HPDE6-E6E7 (cell line): ENCODE measurements around the gene CCNY.

Experiments used
- DNase-seq: peaks from one replicate; pipeline ENCODE4 v3.0.0; 2011; ENCODE audit warnings: missing footprints; ENCODE audit errors: extremely low spot score

Gene CCNY

GRCh38 chr10:35579726-35580422, 243.6 kb downstream of the CCNY start:
- no peak for DNase-seq

- no peak for DNase-seq
These were observed 244.1 kb downstream of the CCNY start for GRCh38 chr10:35580423-35580770.

- DNase-seq, result no peak
These were observed 245.3 kb downstream of the CCNY start for GRCh38 chr10:35581655-35582054.

GRCh38 chr10:35584946-35585345, 248.6 kb downstream of the CCNY start:
- DNase-seq, result no peak

GRCh38 chr10:35585356-35585755, 249.0 kb downstream of the CCNY start:
- no peak for DNase-seq

GRCh38 chr10:35585903-35586535, 249.7 kb downstream of the CCNY start:
- DNase-seq, result no peak

GRCh38 chr10:35588836-35589235, 252.5 kb downstream of the CCNY start:
- DNase-seq, result no peak

GRCh38 chr10:35592441-35592840, 256.1 kb downstream of the CCNY start:
- no peak for DNase-seq

GRCh38 chr10:35594115-35595079, 258.1 kb downstream of the CCNY start:
- DNase-seq, result no peak

GRCh38 chr10:35595106-35595505, 258.8 kb downstream of the CCNY start:
- DNase-seq, result no peak

- DNase-seq, result no peak
These were observed 262.1 kb downstream of the CCNY start for GRCh38 chr10:35598379-35598778.

- no peak for DNase-seq
These were observed 263.9 kb downstream of the CCNY start for GRCh38 chr10:35600193-35600592.

- DNase-seq, result no peak
These were observed 268.9 kb downstream of the CCNY start, which contains the start of gene GJD4 for GRCh38 chr10:35605191-35605590. Gene GJD4, plus strand, starts transcription at chr10:35605341. Its CDS starts 227 bp downstream, at chr10:35605568.

- DNase-seq, result no peak
These were observed 270.1 kb downstream of the CCNY start for GRCh38 chr10:35606430-35606829.

- DNase-seq, result no peak
These were observed 271.4 kb downstream of the CCNY start for GRCh38 chr10:35607475-35608327.

GRCh38 chr10:35608328-35608672, 272.0 kb downstream of the CCNY start:
- no peak for DNase-seq

- no peak for DNase-seq
These were observed 275.4 kb downstream of the CCNY start for GRCh38 chr10:35611750-35612149.

- DNase-seq, result no peak
These were observed 276.2 kb downstream of the CCNY start for GRCh38 chr10:35612385-35613106.

- no peak for DNase-seq
These were observed 276.8 kb downstream of the CCNY start for GRCh38 chr10:35613107-35613440.

GRCh38 chr10:35613597-35614226, 277.4 kb downstream of the CCNY start:
- DNase-seq, result no peak

GRCh38 chr10:35614312-35614711, 278.0 kb downstream of the CCNY start:
- no peak for DNase-seq
